ENCODE measurements around the gene TAL1. TPM values are rescaled to one million over a fixed set of nuclear protein-coding genes. Genes with fewer than 3 reads are reported as not detected.

The TAL1 gene
- total and polyA plus RNA-seq, 2 experiments from 2014 or later, result not detected

Other genes with a start within 250 kb of the TAL1 start
- gene CYP4X1, start 208.6 kb downstream of the TAL1 start, total RNA-seq (2014; rRNA removed; shearing (Covaris generic)), result 2.2 and 3.6 TPM in 2 replicates
- gene CYP4X1, start 208.6 kb downstream of the TAL1 start, polyA plus RNA-seq (2016; fragmentation: Nextera tagmentation; extraction: Ambion mirVana), result 1.1 and 1.8 TPM in 2 replicates
- not detected in 2 replicates for gene CYP4Z1, start 165.0 kb downstream of the TAL1 start, total RNA-seq (2014; rRNA removed; shearing (Covaris generic))
- gene CYP4Z1, start 165.0 kb downstream of the TAL1 start, polyA plus RNA-seq (2016; fragmentation: Nextera tagmentation; extraction: Ambion mirVana), result not detected in 2 replicates
- gene CYP4A22, start 94.8 kb downstream of the TAL1 start, total RNA-seq (2014; rRNA removed; shearing (Covaris generic)), result not detected in 2 replicates
- not detected in 2 replicates for gene CYP4A22, start 94.8 kb downstream of the TAL1 start, polyA plus RNA-seq (2016; fragmentation: Nextera tagmentation; extraction: Ambion mirVana)
- not detected in 2 replicates for gene PDZK1IP1, start 42.2 kb downstream of the TAL1 start, total RNA-seq (2014; rRNA removed; shearing (Covaris generic))
- gene PDZK1IP1, start 42.2 kb downstream of the TAL1 start, polyA plus RNA-seq (2016; fragmentation: Nextera tagmentation; extraction: Ambion mirVana), result not detected in 2 replicates
- 31.1 and 38.2 TPM in 2 replicates for gene STIL, start 81.9 kb upstream of the TAL1 start, total RNA-seq (2014; rRNA removed; shearing (Covaris generic))
- 15.1 and 15.6 TPM in 2 replicates for gene STIL, start 81.9 kb upstream of the TAL1 start, polyA plus RNA-seq (2016; fragmentation: Nextera tagmentation; extraction: Ambion mirVana)
- 25.2 and 28.6 TPM in 2 replicates for gene CMPK1, start 101.6 kb upstream of the TAL1 start, total RNA-seq (2014; rRNA removed; shearing (Covaris generic))
- gene CMPK1, start 101.6 kb upstream of the TAL1 start, polyA plus RNA-seq (2016; fragmentation: Nextera tagmentation; extraction: Ambion mirVana), result 19.0 and 22.8 TPM in 2 replicates
- gene FOXE3, start 184.1 kb upstream of the TAL1 start, total RNA-seq (2014; rRNA removed; shearing (Covaris generic)), result not detected in 2 replicates
- gene FOXE3, start 184.1 kb upstream of the TAL1 start, polyA plus RNA-seq (2016; fragmentation: Nextera tagmentation; extraction: Ambion mirVana), result 0.17 TPM in 1 of 2 replicates, not detected in the other
- 0.28 TPM in 1 of 2 replicates, not detected in the other for gene FOXD2, start 205.8 kb upstream of the TAL1 start, total RNA-seq (2014; rRNA removed; shearing (Covaris generic))
- not detected in 2 replicates for gene FOXD2, start 205.8 kb upstream of the TAL1 start, polyA plus RNA-seq (2016; fragmentation: Nextera tagmentation; extraction: Ambion mirVana)